Measurements from ENCODE around the gene ANO2. TPM values are rescaled to one million over a fixed set of nuclear protein-coding genes. Genes with fewer than 3 reads are reported as not detected.
"Not testable (repeated sequence)": the region's sequence is repeated elsewhere in the genome, so short reads cannot be mapped to it uniquely, and the experiment has no call there.

ANO2 gene
- total RNA-seq, 1 donor from 2014 or later: 82.9 TPM

DNA sequence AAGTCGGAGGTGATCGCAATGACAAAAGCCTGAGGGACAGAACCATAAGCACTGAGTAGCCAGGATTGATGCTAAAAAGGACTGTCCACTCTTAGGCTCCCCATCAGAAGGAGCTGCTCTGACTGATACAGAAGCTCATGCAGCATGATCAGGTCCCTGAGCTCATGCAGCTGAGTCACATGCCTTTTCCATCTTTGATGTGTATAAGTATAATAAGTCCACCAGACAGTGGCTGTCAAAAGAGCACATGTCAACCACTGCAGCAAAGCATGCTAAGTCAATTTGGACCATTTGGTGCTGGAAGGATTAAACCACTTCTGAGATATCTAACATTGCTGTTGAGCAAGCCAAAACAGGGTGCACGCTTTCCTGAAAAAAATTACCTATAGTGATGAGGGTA lies 369.1 kb downstream of the ANO2 start:
- no peak for DNase-seq

DNA sequence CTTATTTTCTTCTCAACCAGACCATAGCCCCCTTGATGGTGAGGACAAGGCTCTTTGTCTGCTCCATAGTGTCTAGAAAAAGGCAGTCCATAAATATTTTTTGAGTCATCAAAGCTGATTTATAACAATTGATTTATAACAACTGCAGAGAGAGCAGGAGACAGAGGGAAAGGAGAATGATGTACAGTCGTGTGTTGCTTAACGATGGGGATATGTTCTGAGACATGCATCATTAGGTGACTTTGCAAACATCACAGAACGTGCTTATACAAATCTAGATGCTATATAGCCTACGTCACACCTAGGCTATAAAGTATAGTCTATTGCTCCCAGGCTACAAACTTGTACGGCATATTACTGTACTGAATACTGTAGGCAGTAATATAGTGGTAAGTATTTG lies 369.8 kb downstream of the ANO2 start:
- no peak for DNase-seq

DNA sequence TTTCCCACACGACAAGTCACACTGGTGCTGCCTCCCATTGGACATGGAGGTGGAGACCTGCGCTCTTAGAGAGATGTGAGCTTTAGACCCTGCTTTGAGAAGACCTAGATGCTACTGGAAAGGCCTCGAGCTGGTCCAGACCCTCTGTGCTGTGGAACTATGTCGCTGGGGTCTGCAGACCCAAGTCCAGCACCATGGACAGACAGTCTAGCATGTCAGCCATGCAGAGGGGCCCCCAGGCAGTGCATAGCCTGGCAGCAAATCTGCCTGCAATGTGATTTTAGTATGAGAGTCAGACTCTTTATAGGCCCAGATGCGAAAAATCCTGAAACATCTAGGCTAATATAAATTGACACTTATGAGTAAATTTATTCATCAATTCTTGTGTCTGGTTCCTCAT lies 371.7 kb downstream of the ANO2 start:
- DNase-seq: no peak

DNA sequence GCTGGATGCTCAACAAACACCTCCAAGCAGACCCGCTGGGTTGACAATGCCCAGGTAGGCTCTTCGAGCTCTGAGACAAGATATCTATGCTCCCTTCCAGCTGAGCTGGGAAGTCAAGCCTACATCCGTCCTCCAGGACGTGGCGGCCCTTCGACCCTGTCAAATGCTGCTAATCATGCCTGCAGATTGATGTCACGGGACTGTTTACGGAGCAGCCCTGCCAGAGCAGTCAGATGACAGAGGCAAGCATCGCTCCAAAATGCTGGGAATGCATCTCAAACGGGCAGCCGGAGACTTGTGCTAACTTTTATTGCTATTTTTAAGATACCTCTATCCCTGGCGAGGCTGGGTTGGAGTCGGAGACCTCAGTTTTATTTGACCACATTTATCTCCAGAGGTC lies 373.9 kb downstream of the ANO2 start:
- no peak for DNase-seq

DNA sequence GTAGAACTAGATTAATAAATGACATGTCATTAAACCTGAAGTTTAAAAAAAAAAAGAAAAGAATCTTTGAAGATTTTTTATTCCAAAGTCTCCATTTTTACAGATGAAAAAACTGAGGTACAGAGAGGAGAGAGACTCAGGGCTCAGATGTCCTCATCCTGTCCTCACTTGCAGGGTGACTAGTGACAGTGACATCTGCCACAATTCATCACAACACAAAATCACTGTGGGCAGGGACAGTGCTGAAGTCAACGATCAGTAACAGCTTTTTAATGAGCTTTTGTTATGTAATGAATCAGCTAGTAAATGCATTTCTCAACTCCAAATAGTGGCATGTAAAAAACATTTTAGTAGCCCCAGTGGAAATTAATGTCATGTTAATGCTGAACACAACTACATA lies 374.6 kb downstream of the ANO2 start:
- DNase-seq: no peak

- peak; percentile 22 for DNase-seq
These were observed 376.6 kb downstream of the ANO2 start for GRCh38 chr12:5568325-5568981.

DNA sequence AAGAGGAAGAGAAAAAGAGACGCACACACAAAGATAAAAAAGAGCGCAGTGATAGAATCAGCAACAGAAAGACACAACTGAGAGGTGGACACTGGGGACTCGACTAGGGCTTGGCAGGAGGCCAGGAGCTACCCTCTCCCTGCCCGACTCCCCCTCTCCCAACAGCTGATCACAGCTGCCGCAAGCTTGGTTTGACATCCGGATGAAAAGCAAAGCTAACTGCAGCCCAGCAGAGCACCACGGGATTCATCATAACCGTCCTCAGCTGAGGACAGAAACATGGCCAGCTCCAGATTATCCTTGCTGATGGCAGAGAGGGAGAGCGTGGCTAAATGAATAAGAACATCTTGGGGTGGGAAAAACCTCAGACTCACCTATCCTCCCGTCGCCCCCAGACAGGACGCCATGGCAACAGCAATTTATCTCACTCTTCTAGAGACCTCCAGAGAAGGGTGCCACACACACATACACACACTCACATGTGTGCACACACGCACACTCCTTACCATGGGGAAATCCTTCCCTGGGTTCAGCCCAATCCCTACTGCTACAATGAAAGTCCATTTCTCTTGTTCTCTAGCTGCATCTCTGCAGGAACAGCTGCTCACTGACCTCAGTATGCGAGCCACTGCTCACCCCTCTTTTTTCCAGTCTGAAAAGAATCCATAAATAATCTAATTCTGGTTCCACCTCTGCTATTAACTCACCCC lies 377.9 kb downstream of the ANO2 start:
- no peak for DNase-seq

- DNase-seq: no peak
These were observed 379.0 kb downstream of the ANO2 start for GRCh38 chr12:5565933-5566599.

- DNase-seq: no peak
These were observed 382.5 kb downstream of the ANO2 start for GRCh38 chr12:5562581-5562980.

DNA sequence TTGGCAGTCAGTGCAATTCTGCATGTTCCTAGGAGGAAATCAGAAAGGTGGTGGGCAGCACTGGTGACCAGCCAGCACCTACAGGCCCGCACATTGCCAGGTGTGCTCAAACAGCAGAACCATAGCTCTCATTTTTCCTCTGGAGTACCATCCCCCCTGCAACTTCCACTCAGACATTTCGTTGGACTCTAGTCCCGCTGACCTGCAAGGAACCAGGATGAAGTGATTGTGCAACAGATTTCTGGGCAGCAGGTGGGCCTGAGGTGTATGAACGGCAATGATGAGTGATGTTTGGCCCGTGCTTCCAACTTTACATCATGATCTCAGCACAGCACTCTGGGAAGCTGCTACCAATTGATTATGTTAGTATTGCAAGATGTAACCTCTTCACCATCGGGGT lies 383.2 kb downstream of the ANO2 start:
- DNase-seq: no peak

GRCh38 chr12:5561057-5561456 lies 384.0 kb downstream of the ANO2 start:
- peak; percentile 23 for DNase-seq

DNA sequence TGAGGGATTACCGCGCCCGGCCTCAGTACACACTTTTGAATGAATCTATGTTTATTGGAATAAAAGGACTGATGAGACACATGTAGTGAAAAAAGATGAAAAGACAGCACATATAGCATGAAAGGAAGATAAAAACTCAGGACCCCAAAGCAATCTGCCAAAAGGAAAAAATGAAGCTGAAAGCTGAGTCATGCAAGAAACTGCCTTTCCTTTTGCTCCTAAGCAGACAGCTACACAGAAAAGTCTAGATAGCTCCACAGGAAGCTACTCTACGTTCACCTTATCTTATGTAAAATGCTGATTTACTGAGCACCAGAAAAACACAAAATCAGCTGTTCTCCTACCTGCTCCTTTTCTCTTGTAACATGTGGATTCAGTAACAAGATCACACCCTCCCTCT lies 384.8 kb downstream of the ANO2 start:
- DNase-seq: no peak

DNA sequence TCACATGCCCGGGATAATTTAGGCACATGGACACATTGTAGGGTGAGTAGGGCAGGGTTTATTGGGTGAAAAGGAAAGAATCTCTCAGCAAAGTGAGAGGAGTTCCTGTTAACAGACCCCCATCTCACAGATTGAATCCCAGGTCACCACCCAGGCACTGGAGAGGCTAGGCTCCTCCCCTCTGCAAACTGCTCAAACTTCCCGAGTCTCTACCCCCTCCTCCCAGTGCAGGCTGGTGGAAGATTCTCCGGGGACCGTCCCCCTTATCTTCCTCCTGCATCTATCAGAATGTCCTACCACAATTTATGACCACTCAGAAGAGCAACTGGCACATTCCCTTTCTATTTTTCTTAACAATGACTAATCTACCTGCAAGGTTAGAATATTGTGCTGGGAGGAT lies 387.2 kb downstream of the ANO2 start:
- DNase-seq: no peak

DNA sequence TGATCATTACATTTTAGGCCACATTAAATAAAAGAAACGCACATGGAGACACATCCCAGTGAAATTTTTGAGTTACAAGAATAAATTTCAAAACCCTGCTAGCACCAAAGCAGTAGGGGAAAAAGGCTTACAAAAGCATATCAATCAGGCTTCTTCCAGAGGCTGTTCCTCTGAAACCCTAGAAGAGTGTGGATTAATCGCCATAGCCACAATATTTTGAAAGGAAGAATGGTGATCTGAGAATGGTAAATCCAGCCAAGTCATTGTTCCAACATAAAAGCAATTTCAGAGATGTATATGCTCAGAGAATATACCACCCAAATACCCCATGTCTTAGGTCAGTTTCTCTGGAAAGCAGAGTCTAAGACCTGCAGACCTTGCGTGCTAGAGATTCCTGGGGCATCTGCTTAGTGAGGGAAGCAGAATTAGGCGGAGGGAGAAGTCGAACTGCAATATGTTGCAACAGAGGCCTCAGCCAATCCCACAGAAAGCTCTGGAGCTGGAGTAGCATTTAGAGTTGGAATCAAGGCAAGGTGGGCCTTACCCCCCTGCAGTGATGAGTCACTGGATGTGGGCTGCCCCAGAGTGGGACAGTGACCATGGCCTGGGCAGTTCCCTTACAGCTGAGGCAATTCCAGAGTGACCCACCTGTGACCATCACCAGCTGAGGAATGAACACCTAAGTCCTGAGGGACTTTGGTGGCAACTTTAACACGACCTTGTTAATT lies 387.9 kb downstream of the ANO2 start:
- DNase-seq: no peak

DNA sequence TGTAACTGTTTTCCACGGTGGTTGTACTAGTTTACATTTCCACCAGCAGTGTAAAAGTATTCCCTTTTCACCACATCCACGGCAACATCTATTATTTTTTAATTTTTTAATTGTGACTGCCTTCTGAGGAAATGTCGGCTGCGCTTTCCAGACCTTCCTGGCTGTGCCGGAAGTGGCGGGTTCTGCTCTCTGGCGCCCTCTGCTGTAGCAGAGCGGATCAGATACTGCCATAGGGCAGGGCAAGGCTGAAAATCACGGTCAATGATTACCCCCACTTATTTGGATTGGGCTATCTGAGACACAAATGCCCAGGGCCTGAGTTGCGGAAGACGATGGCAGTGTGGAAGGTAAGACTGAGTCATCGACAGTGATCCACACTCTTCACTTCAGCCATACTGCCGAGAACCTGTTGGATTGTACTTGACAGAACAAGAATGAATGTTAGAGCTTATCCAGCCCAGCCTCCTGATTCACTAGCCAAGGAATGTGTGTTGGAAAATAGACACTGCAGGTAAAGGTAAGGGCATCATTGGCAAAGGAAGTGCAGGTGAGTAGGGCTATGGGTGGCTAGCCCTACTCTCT lies 388.9 kb downstream of the ANO2 start:
- no peak for DNase-seq

DNA sequence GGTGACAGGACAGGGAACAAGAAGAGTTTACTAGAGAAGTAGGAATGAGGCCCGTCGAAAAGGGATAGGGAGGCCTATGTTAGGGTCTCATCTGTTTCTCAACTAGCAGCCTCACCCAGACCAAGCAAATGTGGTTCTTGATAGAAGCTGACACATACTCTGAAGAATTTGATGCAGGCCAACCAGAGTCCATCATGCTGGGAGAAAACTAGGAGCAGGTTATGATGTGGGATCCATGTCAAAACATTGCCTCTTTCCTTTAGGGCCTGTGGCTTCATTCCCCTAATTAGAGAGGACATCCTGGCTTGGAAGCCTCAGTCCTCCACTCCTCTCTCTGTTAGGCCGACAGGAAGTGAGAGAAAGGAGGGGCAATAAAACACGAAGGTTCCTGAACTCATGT lies 390.3 kb downstream of the ANO2 start:
- DNase-seq: no peak

DNA sequence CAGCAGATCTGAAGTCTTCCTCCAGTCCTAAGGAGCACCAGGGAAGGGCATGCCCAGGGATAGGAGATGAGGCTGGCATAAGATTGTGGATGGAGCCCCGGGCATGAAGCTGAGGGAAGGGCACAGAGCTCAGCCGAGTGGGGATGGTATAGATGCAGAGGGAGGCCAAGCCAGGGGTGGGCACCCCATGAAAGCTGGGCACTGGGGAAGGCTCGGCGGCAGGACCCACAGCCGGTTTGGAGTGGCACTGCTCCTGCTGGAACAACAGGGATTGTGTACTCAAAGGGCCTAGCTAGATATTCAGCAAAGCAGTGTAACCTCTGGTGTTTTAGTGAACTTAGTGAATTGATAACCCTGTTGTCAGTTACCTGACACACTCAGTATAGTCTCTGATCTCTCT lies 396.0 kb downstream of the ANO2 start:
- no peak for DNase-seq

GRCh38 chr12:5548152-5548943 lies 396.7 kb downstream of the ANO2 start:
- peak; percentile 13 for DNase-seq

DNA sequence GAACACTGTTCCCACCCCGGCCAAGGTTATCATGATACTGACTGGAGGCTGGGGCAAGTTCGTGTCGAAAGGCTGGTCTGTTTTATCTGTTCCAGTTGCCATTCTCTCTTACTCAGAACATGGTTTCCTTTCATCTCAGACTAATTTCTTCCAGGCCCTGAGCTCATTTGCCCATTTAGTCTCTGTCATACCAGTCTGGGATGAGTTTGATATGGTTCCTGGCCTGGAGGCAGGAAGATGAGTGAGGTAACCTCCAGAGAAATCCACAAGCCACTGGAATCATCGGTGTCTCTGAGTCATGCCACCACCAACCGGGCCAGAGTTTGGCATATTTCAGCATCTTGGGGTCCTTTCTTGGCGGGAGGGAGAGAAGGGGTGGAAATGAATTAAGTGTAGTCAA lies 398.4 kb downstream of the ANO2 start:
- DNase-seq: no peak

DNA sequence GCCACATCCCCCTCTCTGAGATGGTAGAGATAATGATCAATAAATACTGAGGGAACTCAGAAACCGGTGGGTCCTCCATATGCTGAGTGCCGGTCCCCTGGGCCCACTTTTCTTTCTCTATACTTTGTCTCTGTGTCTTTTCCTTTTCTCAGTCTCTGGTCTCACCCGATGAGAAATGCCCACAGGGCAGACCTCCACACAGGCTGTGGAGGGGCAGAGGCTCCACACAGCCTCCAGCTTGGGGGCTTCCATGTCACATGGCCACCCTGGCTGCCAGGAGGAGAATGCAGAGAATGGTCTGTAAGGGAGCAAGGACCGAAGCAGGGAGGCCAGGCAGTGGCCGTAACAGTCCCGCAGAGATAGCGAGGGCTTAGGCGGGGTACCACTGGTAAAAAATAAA lies 407.3 kb downstream of the ANO2 start:
- DNase-seq: no peak

DNA sequence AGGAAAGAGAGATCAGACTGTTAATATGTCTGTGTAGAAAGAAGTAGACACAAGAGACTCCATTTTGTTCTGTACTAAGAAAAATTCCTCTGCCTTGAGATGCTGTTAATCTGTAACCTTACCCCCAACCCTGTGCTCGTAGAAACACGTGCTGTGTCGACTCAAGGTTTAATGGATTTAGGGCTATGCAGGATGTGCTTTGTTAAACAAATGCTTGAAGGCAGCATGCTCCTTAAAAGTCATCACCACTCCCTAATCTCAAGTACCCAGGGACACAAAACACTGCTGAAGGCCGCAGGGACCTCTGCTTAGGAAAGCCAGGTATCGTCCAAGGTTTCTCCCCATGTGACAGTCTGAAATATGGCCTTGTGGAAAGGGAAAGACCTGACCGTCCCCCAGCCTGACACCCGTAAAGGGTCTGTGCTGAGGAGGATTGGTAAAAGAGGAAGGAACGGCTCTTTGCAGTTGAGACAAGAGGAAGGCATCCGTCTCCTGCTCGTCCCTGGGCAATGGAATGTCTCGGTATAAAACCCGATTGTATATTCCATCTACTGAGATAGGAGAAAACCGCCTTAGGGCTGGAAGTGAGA lies 407.9 kb downstream of the ANO2 start:
- DNase-seq: not testable (repeated sequence)

DNA sequence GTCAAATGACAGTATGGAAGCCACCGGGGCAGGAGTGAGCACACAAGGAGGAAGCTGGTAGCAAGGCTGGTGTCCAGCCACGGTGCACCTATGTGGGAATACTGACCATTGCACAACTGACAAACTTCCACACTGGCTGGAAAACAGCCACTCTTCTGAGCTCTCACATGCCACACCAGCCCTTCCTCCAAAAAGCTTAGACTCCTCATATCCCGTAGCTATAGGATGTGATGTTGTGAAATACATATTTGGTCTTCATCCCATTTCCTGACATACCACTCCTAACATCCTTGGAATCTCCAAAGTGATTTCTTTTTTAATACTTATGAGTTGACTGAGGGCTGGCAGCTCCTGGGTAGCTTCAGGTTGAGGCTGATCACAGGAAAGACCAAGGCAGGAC lies 409.5 kb downstream of the ANO2 start:
- no peak for DNase-seq

Data from dermis blood vessel endothelial cell (primary cell).